GM12878 (cell line): ENCODE results near the gene UBQLN1. TPM values are rescaled to one million over a fixed set of nuclear protein-coding genes. Genes with fewer than 3 reads are reported as not detected.

ENCODE experiments used
- polyA plus RNA-seq, 11 experiments: library from polyadenylated mRNA; depleted of rRNA in 4 of 11; unstranded in 6 of 11; stranded (reverse) in 5 of 11; fragments of >200 nt; fragmentation: Nextera tagmentation in 4 of 11; fragmentation: Illumina TruSeq in 1 of 11; extraction: Ambion mirVana in 4 of 11; extraction: Trizol in 1 of 11; gene quantifications; 1 replicate in 1 of 11; 2 replicates in 10 of 11; pipeline versions ENCODE4 v1.2.1 to v1.2.3, GENCODE V29; 2011 to 2016; ENCODE audit warnings: inconsistent platforms in 2 of 11, missing spikeins in 2 of 11, low read depth in 1 of 11
- total RNA-seq, 4 experiments: library from RNA; depleted of rRNA in 3 of 4; stranded (reverse); fragments of >200 nt in 3 of 4; fragmentation: Illumina TruSeq in 1 of 4; extraction: Trizol in 1 of 4; gene quantifications; 2 replicates each; pipeline versions ENCODE4 v1.2.1 to v1.2.3, GENCODE V29; 2013 to 2021

Gene UBQLN1
- total and polyA plus RNA-seq, 10 of the 15 experiments (the other 5 are each of a cell fraction or from before 2014, with no cell fraction given): 12.4 to 118 (median 66.1) TPM

Other genes starting within 250 kb of the UBQLN1 start
- 0.11 and 0.28 TPM in 2 replicates for gene FRMD3, start 169.6 kb downstream of the UBQLN1 start, total RNA-seq (2014; rRNA removed)
- gene FRMD3, start 169.6 kb downstream of the UBQLN1 start, total RNA-seq (2014; rRNA removed; fragmentation: Illumina TruSeq; extraction: Trizol): 0.14 and 0.22 TPM in 2 replicates
- 0.21 and 0.29 TPM in 2 replicates for gene FRMD3, start 169.6 kb downstream of the UBQLN1 start, total RNA-seq (2021)
- 0.68 and 1.1 TPM in 2 replicates for gene FRMD3, start 169.6 kb downstream of the UBQLN1 start, polyA plus RNA-seq (2011; rRNA removed)
- 0.10 and 0.38 TPM in 2 replicates for gene FRMD3, start 169.6 kb downstream of the UBQLN1 start, polyA plus RNA-seq (2014; fragmentation: Illumina TruSeq; extraction: Trizol)
- gene FRMD3, start 169.6 kb downstream of the UBQLN1 start, polyA plus RNA-seq (2014; fragmentation: Nextera tagmentation; extraction: Ambion mirVana): under 1 TPM in 1 of 2 experiments, not detected in 1; 0.04 TPM
- gene FRMD3, start 169.6 kb downstream of the UBQLN1 start, polyA plus RNA-seq (2014; rRNA removed): 0.10 and 0.18 TPM in 2 replicates
- under 1 TPM; 0.09 to 0.29 TPM for gene FRMD3, start 169.6 kb downstream of the UBQLN1 start, polyA plus RNA-seq (2016; fragmentation: Nextera tagmentation; extraction: Ambion mirVana)
- gene IDNK, start 84.8 kb downstream of the UBQLN1 start, total RNA-seq (2014; rRNA removed): 10.6 and 12.0 TPM in 2 replicates
- gene IDNK, start 84.8 kb downstream of the UBQLN1 start, total RNA-seq (2014; rRNA removed; fragmentation: Illumina TruSeq; extraction: Trizol): 8.5 and 11.1 TPM in 2 replicates
- gene IDNK, start 84.8 kb downstream of the UBQLN1 start, total RNA-seq (2021): 7.0 and 7.7 TPM in 2 replicates
- 8.9 and 14.2 TPM in 2 replicates for gene IDNK, start 84.8 kb downstream of the UBQLN1 start, polyA plus RNA-seq (2011; rRNA removed)
- gene IDNK, start 84.8 kb downstream of the UBQLN1 start, polyA plus RNA-seq (2014; fragmentation: Illumina TruSeq; extraction: Trizol): 10.6 and 15.2 TPM in 2 replicates
- 1 to 10 TPM; 8.7 to 8.9 TPM for gene IDNK, start 84.8 kb downstream of the UBQLN1 start, polyA plus RNA-seq (2014; fragmentation: Nextera tagmentation; extraction: Ambion mirVana)
- 11.0 TPM in 2 replicates for gene IDNK, start 84.8 kb downstream of the UBQLN1 start, polyA plus RNA-seq (2014; rRNA removed)
- 10 to 100 TPM; 18.3 to 19.1 TPM for gene IDNK, start 84.8 kb downstream of the UBQLN1 start, polyA plus RNA-seq (2016; fragmentation: Nextera tagmentation; extraction: Ambion mirVana)
- gene GKAP1, start 109.8 kb upstream of the UBQLN1 start, total RNA-seq (2014; rRNA removed): 1.6 and 2.2 TPM in 2 replicates
- 3.1 and 3.6 TPM in 2 replicates for gene GKAP1, start 109.8 kb upstream of the UBQLN1 start, total RNA-seq (2014; rRNA removed; fragmentation: Illumina TruSeq; extraction: Trizol)
- gene GKAP1, start 109.8 kb upstream of the UBQLN1 start, total RNA-seq (2021): 2.0 and 2.3 TPM in 2 replicates
- 5.1 and 10.1 TPM in 2 replicates for gene GKAP1, start 109.8 kb upstream of the UBQLN1 start, polyA plus RNA-seq (2011; rRNA removed)
- gene GKAP1, start 109.8 kb upstream of the UBQLN1 start, polyA plus RNA-seq (2014; fragmentation: Illumina TruSeq; extraction: Trizol): 3.3 and 3.9 TPM in 2 replicates
- gene GKAP1, start 109.8 kb upstream of the UBQLN1 start, polyA plus RNA-seq (2014; fragmentation: Nextera tagmentation; extraction: Ambion mirVana): 1 to 10 TPM in 1 of 2 experiments, under 1 TPM in 1; 0.92 to 1.7 TPM
- gene GKAP1, start 109.8 kb upstream of the UBQLN1 start, polyA plus RNA-seq (2014; rRNA removed): 1.7 and 2.7 TPM in 2 replicates
- 1 to 10 TPM; 3.5 to 4.4 TPM for gene GKAP1, start 109.8 kb upstream of the UBQLN1 start, polyA plus RNA-seq (2016; fragmentation: Nextera tagmentation; extraction: Ambion mirVana)
- 0.96 and 1.3 TPM in 2 replicates for gene KIF27, start 213.5 kb upstream of the UBQLN1 start, total RNA-seq (2014; rRNA removed)
- gene KIF27, start 213.5 kb upstream of the UBQLN1 start, total RNA-seq (2014; rRNA removed; fragmentation: Illumina TruSeq; extraction: Trizol): 2.8 and 3.3 TPM in 2 replicates
- gene KIF27, start 213.5 kb upstream of the UBQLN1 start, total RNA-seq (2021): 1.4 and 2.2 TPM in 2 replicates
- 1.1 and 2.8 TPM in 2 replicates for gene KIF27, start 213.5 kb upstream of the UBQLN1 start, polyA plus RNA-seq (2011; rRNA removed)
- gene KIF27, start 213.5 kb upstream of the UBQLN1 start, polyA plus RNA-seq (2014; fragmentation: Illumina TruSeq; extraction: Trizol): 1.6 and 2.0 TPM in 2 replicates
- gene KIF27, start 213.5 kb upstream of the UBQLN1 start, polyA plus RNA-seq (2014; fragmentation: Nextera tagmentation; extraction: Ambion mirVana): under 1 TPM; 0.64 to 0.92 TPM
- gene KIF27, start 213.5 kb upstream of the UBQLN1 start, polyA plus RNA-seq (2014; rRNA removed): 0.72 and 0.96 TPM in 2 replicates
- 1 to 10 TPM; 1.6 to 1.7 TPM for gene KIF27, start 213.5 kb upstream of the UBQLN1 start, polyA plus RNA-seq (2016; fragmentation: Nextera tagmentation; extraction: Ambion mirVana)